CD14-positive monocyte (primary cell): ENCODE data around the gene CTF1. TPM values are rescaled to one million over a fixed set of nuclear protein-coding genes. Genes with fewer than 3 reads are reported as not detected.

Source experiments
- DNase-seq, 3 donors: peaks; one replicate each; pipeline ENCODE4 v3.0.0-alpha.2; 2011 to 2022
- H2AFZ ChIP-seq: 2 replicates; pipeline ENCODE4 v1.6.0; 2012; ENCODE audit warnings: mild to moderate bottlenecking, low read depth, low read length, inconsistent platforms; ENCODE audit not compliant: insufficient read depth, poor library complexity, severe bottlenecking
- H3K27ac ChIP-seq, 2 donors: 1 replicate in 1 of 2; 2 replicates in 1 of 2; pipeline ENCODE4 v1.5.1; 2012 to 2013; ENCODE audit warnings: low read length in 2 of 2, control low read depth in 1 of 2, inconsistent platforms in 1 of 2, low read depth in 1 of 2, mild to moderate bottlenecking in 1 of 2
- H3K27me3 ChIP-seq, 2 donors: one replicate each; pipeline versions ENCODE4 v1.6.0 to v1.6.1; 2011 to 2013; ENCODE audit warnings: low read length in 2 of 2; ENCODE audit not compliant: control insufficient read depth in 2 of 2, insufficient read depth in 2 of 2
- H3K36me3 ChIP-seq, 2 donors: replicated peaks in 1 of 2; 1 replicate in 1 of 2; 2 replicates in 1 of 2; pipeline versions ENCODE4 v1.5.1 to v1.6.1; 2012 to 2013; ENCODE audit warnings: low read length in 2 of 2, control low read depth in 1 of 2, inconsistent platforms in 1 of 2, mild to moderate bottlenecking in 1 of 2; ENCODE audit not compliant: insufficient read depth in 2 of 2, control insufficient read depth in 1 of 2
- H3K4me1 ChIP-seq, 2 donors: 1 replicate in 1 of 2; 2 replicates in 1 of 2; pipeline versions ENCODE4 v1.5.1 to v1.6.1; 2012 to 2013; ENCODE audit warnings: low read length in 2 of 2, control low read depth in 1 of 2, inconsistent platforms in 1 of 2, mild to moderate bottlenecking in 1 of 2, moderate library complexity in 1 of 2; ENCODE audit not compliant: insufficient read depth in 2 of 2, control insufficient read depth in 1 of 2
- H3K4me2 ChIP-seq: replicated peaks from 2 replicates; pipeline ENCODE3; 2012; ENCODE audit warnings: low read length, moderate library complexity, mild to moderate bottlenecking; ENCODE audit not compliant: poor library complexity, severe bottlenecking; ENCODE audit errors: extremely low read depth
- H3K4me3 ChIP-seq, 3 experiments: fragments of 200-600 bp in 1 of 3; sonication (generic) in 1 of 3; replicated peaks in 1 of 3; 1 replicate in 2 of 3; 2 replicates in 1 of 3; pipeline ENCODE4 v1.5.1; 2011 to 2013; ENCODE audit warnings: low read length in 3 of 3, mild to moderate bottlenecking in 3 of 3, control low read depth in 2 of 3, low read depth in 2 of 3, inconsistent platforms in 1 of 3, moderate library complexity in 1 of 3
- H3K79me2 ChIP-seq: 2 replicates; pipeline ENCODE4 v1.6.0; 2012; ENCODE audit warnings: mild to moderate bottlenecking, control low read depth, inconsistent platforms, low read length, moderate library complexity; ENCODE audit not compliant: insufficient read depth
- H3K9ac ChIP-seq: 2 replicates; pipeline ENCODE4 v1.6.0; 2017; ENCODE audit warnings: low read length, mild to moderate bottlenecking; ENCODE audit not compliant: insufficient read depth, poor library complexity, severe bottlenecking
- H3K9me3 ChIP-seq, 2 donors: replicated peaks in 1 of 2; 1 replicate in 1 of 2; 2 replicates in 1 of 2; pipeline versions ENCODE4 v1.5.1 to v1.6.1; 2012 to 2013; ENCODE audit warnings: low read length in 2 of 2, control low read depth in 1 of 2; ENCODE audit not compliant: control insufficient read depth in 1 of 2, insufficient read depth in 1 of 2
- H4K20me1 ChIP-seq: 2 replicates; pipeline ENCODE4 v1.6.0; 2012; ENCODE audit warnings: mild to moderate bottlenecking, low read length, control low read depth, moderate library complexity; ENCODE audit not compliant: insufficient read depth
- H3K27ac Mint-ChIP-seq, 7 donors: one replicate each; pipeline ENCODE4 v1.8.0; 2020; ENCODE audit warnings: mild to moderate bottlenecking in 7 of 7, mixed read lengths in 7 of 7, moderate library complexity in 6 of 7, inconsistent platforms in 2 of 7
- H3K27me3 Mint-ChIP-seq, 3 donors: one replicate each; pipeline ENCODE4 v1.8.0; 2021 to 2022; ENCODE audit warnings: low read depth in 3 of 3, mild to moderate bottlenecking in 3 of 3, mixed read lengths in 3 of 3, moderate library complexity in 3 of 3, inconsistent platforms in 1 of 3
- H3K36me3 Mint-ChIP-seq, 2 donors: one replicate each; pipeline ENCODE4 v1.8.0; 2020; ENCODE audit warnings: mixed read lengths in 2 of 2, inconsistent platforms in 1 of 2, mild to moderate bottlenecking in 1 of 2
- H3K4me1 Mint-ChIP-seq: one replicate; pipeline ENCODE4 v1.8.0; 2020; ENCODE audit warnings: mild to moderate bottlenecking, mixed read lengths
- H3K4me3 Mint-ChIP-seq, 2 donors: one replicate each; pipeline ENCODE4 v1.8.0; 2020; ENCODE audit warnings: mild to moderate bottlenecking in 2 of 2, mixed read lengths in 2 of 2, moderate library complexity in 1 of 2
- H3K9me3 Mint-ChIP-seq, 7 donors: one replicate each; pipeline ENCODE4 v1.8.0; 2020 to 2022; ENCODE audit warnings: mixed read lengths in 7 of 7, mild to moderate bottlenecking in 6 of 7, moderate library complexity in 6 of 7, inconsistent platforms in 2 of 7
- CTCF ChIP-seq: fragments of 200-600 bp; IDR thresholded peaks from one replicate; pipeline ENCODE4 v1.8.0; 2022; ENCODE audit warnings: antibody characterized with exemption, mild to moderate bottlenecking
- WGBS: methylation state at CpG from one replicate; pipeline ENCODE4 v1.1.5; 2013; ENCODE audit warnings: missing lambda C conversion rate; ENCODE audit not compliant: insufficient coverage; 5-methylcytosine and 5-hydroxymethylcytosine counted together
- intact Hi-C, 2 donors: fragments of 100-400 bp; cut with micrococcal nuclease; formaldehyde crosslinking; loops; one replicate each; pipeline versions ENCODE4 v1.15.0 to v1.15.1; 2023
- polyA plus RNA-seq, 3 donors: library from polyadenylated mRNA; depleted of rRNA in 1 of 3; unstranded in 2 of 3; stranded (reverse) in 1 of 3; fragments of 300-500 nt in 2 of 3; fragments of >200 nt in 1 of 3; fragmentation: Illumina TruSeq in 2 of 3; gene quantifications; 1 replicate in 2 of 3; 2 replicates in 1 of 3; pipeline ENCODE4 v1.2.3, GENCODE V29; 2012 to 2021

CTF1 gene
- polyA plus RNA-seq, 3 donors, result 0.93 TPM; not detected in 2

GRCh38 chr16:30892670-30893416, 3.6 kb upstream of the CTF1 start:
- no peak for TF ChIP-seq CTCF
- H3K9ac ChIP-seq, result peak overlapping the region; percentile 74
- H3K4me3 Mint-ChIP-seq, result peak overlapping the region; percentile 82 to 90
- intact Hi-C loops, result no loop called here
- H3K4me2 ChIP-seq, result peak overlapping the region; percentile 98
- peaks cover 38 to 47% of the 10 kb centered on the region in 2 donors for H3K4me1 ChIP-seq
- H3K36me3 Mint-ChIP-seq, result peaks cover 19 to 38% of the 10 kb centered on the region in 2 donors
- WGBS, result 42% methylated on average over 5 of the region's 20 CpGs
- H3K27ac Mint-ChIP-seq, result peak overlapping the region; percentile 8 to 88 (median 47)
- peaks cover 9 to 29% of the 10 kb centered on the region in 2 donors for H3K36me3 ChIP-seq
- H3K9me3 Mint-ChIP-seq, result no peaks in the 10 kb centered on the region
- H3K79me2 ChIP-seq, result peaks cover 12% of the 10 kb centered on the region
- H3K4me3 ChIP-seq, result peak overlapping the region; percentile 58 to 88 (median 83)
- peak overlapping the region in 1 of 2 donors; percentile 79 for H3K27ac ChIP-seq
- no peaks in the 10 kb centered on the region for H3K9me3 ChIP-seq
- peaks cover 0 to 1% (median 0%) of the 10 kb centered on the region in 3 donors for H3K27me3 Mint-ChIP-seq
- H2AFZ ChIP-seq, result peak overlapping the region; percentile 77
- H4K20me1 ChIP-seq, result no peaks in the 10 kb centered on the region
- no peaks in the 10 kb centered on the region for H3K27me3 ChIP-seq
- no peak for DNase-seq
- H3K4me1 Mint-ChIP-seq, result peaks cover 46% of the 10 kb centered on the region

- peak overlapping the region; percentile 74 for H3K9ac ChIP-seq
- H3K36me3 ChIP-seq, result peaks cover 8 to 28% of the 10 kb centered on the region in 2 donors
- Mint-ChIP-seq H3K4me1 (peaks cover 46% of the 10 kb centered on the region), H3K9me3 (no peaks in the 10 kb centered on the region), H3K36me3 (peaks cover 19 to 35% of the 10 kb centered on the region in 2 donors), H3K27me3 (peaks cover 0 to 1% (median 0%) of the 10 kb centered on the region in 3 donors), H3K4me3 (peak overlapping the region; percentile 82 to 90), H3K27ac (peak overlapping the region in 6 of 7 donors; percentile 8 to 88 (median 70))
- peak overlapping the region; percentile 98 for H3K4me2 ChIP-seq
- no peaks in the 10 kb centered on the region for H3K9me3 ChIP-seq
- peak overlapping the region; percentile 41 to 79 for H3K27ac ChIP-seq
- peaks cover 38 to 47% of the 10 kb centered on the region in 2 donors for H3K4me1 ChIP-seq
- H3K4me3 ChIP-seq, result peak overlapping the region; percentile 58 to 88 (median 83)
- peak overlapping the region; percentile 77 for H2AFZ ChIP-seq
- DNase-seq, result no peak
- peaks cover 12% of the 10 kb centered on the region for H3K79me2 ChIP-seq
- H4K20me1 ChIP-seq, result no peaks in the 10 kb centered on the region
- intact Hi-C loops, result no loop called here
- WGBS, result 1% methylated on average over 9 of the region's 11 CpGs
- no peaks in the 10 kb centered on the region for H3K27me3 ChIP-seq
- no peak for TF ChIP-seq CTCF
Measured at GRCh38 chr16:30893417-30893743, 3.0 kb upstream of the CTF1 start.
